ENCODE results near the gene TPM1. TPM values are rescaled to one million over a fixed set of nuclear protein-coding genes. Genes with fewer than 3 reads are reported as not detected.

Gene TPM1
- total and polyA plus RNA-seq, 9 of the 15 experiments (the other 6 are each of a cell fraction or from before 2014, with no cell fraction given): 8.1 to 53.9 (median 43.1) TPM

DNA sequence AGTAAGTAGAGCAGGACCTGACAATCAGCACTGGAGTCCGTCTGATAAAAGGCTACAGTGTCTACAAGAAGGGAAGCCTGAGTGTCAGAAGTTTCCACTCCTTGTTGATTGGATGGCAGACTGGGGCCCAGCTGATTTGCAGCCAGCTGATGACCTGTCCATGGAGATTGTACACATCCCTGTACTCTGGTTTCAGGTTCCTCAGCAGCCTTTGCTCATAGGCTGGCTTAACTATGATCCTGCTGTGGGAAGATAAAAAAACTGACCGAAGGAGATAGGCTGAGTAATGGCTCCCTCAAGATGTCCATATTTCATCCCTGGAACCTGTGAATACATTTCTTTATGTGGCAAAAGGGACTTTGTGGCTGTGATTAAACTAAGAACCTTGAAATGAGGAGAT, 67.4 kb downstream of the TPM1 start (continued):
- TF ChIP-seq TAF9B (IDR thresholded peaks at IDR 0.05; ENCODE audit: partially characterized antibody) (peak; percentile 98), ARID3A (IDR thresholded peaks at IDR 0.05; ENCODE audit: borderline replicate concordance, low read depth, low read length) (peak; percentile 62; the same call in 1 of the 2 replicates), PHF20 (IDR thresholded peaks at IDR 0.05; ENCODE audit: partially characterized antibody) (no peak), ZNF785 (CRISPR knock-in tag; IDR thresholded peaks at IDR 0.05) (no peak), ARID1B (IDR thresholded peaks at IDR 0.05) (peak; percentile 96), SMAD2 (IDR thresholded peaks at IDR 0.05; ENCODE audit: low read depth, low read length) (no peak), ZNF3 (CRISPR knock-in tag; IDR thresholded peaks at IDR 0.05) (no peak), ZC3H4 (CRISPR knock-in tag; IDR thresholded peaks at IDR 0.05; ENCODE audit: borderline replicate concordance) (no peak), HCFC1 (IDR thresholded peaks at IDR 0.05; ENCODE audit: low read depth, low read length) (0 out of 2 replicates have a peak, but pooled peaks have one; percentile 17), TFE3 (CRISPR knock-in tag; IDR thresholded peaks at IDR 0.05) (no peak), SLC30A9 (CRISPR knock-in tag; IDR thresholded peaks at IDR 0.05) (no peak), SRSF9 (IDR thresholded peaks at IDR 0.05; ENCODE audit: borderline replicate concordance, low read depth, low read length) (no peak), SUPT5H (IDR thresholded peaks at IDR 0.05) (no peak), TEAD1 (CRISPR knock-in tag; IDR thresholded peaks at IDR 0.05) (no peak), ZBTB17 (CRISPR knock-in tag; IDR thresholded peaks at IDR 0.05) (0 out of 2 replicates have a peak, but pooled peaks have one; percentile 23), TGIF2 (CRISPR knock-in tag; IDR thresholded peaks at IDR 0.05) (no peak), HNRNPUL1 (IDR thresholded peaks at IDR 0.05; ENCODE audit: low read length) (no peak), E2F3 (CRISPR knock-in tag; IDR thresholded peaks at IDR 0.05) (no peak), BCOR (IDR thresholded peaks at IDR 0.05) (no peak), BRD9 (IDR thresholded peaks at IDR 0.05; ENCODE audit: low read depth, partially characterized antibody) (no peak), ATF7 (IDR thresholded peaks at IDR 0.05) (peak; percentile 71), SMARCC2 (IDR thresholded peaks at IDR 0.05; ENCODE audit: low read depth) (no peak), ZNF584 (CRISPR knock-in tag; IDR thresholded peaks at IDR 0.05; ENCODE audit: low read depth) (no peak), ID3 (CRISPR knock-in tag; IDR thresholded peaks at IDR 0.05) (no peak), ID3 (tag; IDR thresholded peaks at IDR 0.05) (0 out of 2 replicates have a peak, but pooled peaks have one; percentile 51), ELF1 (tag; IDR thresholded peaks at IDR 0.05) (no peak), ZNF143 (CRISPR knock-in tag; IDR thresholded peaks at IDR 0.05) (no peak), PTTG1 (tag; IDR thresholded peaks at IDR 0.05; ENCODE audit: low read depth) (no peak), FOXM1 (IDR thresholded peaks at IDR 0.05; ENCODE audit: low read depth) (peak; percentile 83), FOXM1 (CRISPR knock-in tag; IDR thresholded peaks at IDR 0.05; ENCODE audit: low read depth) (no peak), PHB (CRISPR knock-in tag; IDR thresholded peaks at IDR 0.05) (no peak)
